Measurements from ENCODE around the gene RPN1.

The RPN1 gene

DNA sequence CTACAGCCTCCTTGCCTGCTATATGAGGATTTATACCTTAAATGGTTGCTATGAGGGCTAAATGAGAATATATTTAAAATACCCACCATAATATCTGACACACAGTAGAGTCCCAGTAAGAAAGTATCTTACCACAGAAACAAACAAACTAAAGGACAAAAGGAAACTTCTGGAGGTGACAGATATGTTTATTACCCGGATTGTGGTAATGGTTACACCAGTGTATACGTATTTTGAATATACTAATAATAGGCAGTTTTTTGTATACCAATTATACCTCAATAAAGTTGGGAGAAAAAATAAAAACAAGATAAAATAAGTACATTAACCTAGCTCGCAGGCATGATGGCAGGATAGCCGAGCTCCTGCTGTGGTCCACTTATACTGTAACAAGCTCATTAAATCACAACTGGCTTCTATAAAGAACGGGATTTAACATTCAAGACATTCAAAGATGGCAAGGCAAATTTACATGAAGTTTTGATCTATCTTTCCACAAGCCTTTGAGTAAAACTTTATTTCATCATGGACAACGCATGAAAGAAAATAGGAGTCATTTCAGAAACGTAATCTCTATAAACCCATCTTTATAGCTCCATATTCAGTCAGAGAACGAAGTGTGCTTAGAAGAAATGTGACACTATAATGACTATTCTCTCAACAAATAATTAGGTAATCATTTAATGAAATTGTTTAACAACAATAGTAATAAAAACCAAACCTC, 1.5 kb downstream of the RPN1 start:
- DNase-seq, result no peak

DNA sequence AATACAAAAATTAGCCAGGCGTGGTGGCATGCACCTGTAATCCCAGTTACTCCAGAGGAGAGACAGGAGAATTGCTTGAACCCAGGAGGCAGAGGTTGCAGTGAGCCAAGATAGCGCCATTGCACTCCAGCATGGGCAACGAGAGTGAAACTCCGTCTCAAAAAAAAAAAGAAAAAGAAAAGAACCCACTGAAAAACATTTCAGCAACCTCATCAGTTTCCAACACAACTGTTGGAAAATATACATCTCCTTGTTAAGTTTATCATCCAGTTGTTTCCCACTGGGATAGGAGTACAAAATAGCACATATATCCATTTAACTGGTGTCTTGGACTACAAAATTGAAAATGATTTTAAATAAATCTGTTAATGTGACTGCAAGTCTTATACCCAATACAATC, 2.2 kb downstream of the RPN1 start:
- DNase-seq, result no peak

DNA sequence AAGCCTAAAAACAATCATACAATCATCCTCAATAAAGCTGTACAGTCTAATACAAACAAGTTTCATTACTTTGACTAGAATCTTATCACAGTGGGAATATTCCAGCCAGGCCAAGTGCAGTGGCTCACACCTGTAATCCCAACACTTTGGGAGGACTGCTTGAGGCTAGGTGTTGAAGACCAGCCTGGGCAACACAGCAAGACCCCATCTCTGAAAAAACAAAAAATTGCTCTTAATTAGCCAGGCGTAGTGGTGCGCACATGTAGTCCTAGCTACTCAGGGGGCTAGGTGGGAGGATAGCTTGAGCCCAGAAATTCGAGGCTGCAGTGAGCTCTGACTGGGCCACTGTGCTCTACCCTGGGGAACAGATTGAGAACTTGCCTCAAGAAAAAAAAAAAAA, 3.3 kb downstream of the RPN1 start:
- no peak for DNase-seq

DNA sequence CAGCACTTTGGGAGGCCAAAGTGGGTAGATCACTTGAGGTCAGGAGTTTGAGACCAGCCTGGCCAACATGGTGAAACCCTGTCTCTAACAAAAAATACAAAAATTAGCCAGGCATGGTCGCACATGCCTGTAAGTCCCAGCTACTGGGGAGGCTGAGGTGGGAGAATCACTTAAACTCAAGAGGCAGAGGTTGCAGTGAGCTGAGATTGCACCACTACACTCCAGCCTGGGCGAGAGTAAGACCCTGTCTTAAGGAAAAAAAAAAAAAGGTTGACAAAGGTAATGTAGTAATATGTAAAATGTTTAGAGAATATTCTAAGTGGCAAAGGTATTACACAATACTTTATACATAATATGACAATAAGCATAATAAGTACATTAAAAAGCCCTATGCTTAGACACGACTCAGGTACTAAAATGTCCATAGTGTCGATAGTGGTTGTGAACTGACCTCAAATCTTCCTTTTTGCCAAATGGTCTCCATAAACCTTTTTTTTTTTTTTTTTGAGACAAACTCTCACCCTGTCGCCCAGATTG, 16.5 kb downstream of the RPN1 start:
- no peak for DNase-seq

DNA sequence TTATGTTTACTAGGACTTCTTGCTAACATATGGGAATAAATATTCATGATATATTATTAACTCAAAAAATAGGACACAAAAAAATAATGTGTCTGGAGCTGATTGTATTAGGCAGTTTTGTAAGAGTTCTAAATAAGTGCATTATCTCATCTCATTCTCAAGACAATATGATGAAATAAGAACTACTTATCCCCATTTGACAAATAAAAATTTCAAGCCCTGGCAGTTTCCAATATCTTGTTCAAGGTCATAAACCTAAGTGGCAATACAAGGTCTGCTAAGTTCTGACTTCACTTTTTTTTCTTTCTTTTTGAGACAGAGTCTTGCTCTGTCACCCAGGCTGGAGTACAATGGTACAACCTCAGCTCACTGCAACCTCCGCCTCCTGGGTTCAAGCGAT, 18.3 kb downstream of the RPN1 start:
- DNase-seq, result no peak

DNA sequence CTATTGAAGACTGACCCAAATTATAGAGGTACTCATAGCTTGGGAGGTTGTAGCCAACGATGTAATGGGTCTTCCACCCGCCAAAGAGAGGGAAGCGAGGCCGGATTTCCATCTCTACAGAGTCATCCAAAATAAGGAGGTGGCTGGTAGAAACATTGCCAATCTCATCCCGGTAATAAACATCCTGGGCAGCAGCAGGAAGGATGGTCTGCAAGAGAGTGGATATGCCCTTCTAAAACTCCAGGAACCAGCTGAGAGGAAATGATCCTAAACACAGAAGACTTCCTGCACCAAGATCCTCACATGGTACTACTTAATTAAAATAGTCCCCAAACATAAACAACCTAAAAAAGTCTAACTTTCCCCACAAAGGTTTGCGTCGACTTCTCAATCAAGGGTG, 20.7 kb downstream of the RPN1 start:
- DNase-seq, result no peak

DNA sequence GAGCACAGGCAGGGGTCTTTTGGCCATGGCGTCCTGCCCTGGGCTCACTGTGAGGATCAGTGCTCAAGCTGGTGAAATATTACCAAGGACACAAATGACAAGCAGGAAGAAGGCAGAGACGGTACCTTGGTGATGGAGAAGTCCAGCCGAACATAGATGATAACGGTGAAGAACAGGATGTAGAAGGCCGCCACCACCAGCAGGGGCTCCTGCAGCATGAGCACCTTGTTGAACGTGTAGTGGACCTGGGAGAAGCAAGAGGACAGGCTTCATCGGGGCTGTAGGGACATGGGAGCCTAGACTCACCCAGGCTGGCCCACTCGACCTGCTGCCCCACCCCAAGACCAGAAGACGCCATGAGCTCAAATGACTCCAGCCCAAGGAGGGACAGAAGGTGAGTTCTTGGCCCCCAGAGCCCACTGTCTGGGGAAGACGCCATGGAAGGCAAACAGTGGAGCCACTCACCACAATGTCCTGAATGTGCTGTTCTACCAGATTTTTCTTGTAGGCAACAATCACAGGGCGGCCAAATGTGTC, 25.1 kb downstream of the RPN1 start:
- DNase-seq, result no peak

DNA sequence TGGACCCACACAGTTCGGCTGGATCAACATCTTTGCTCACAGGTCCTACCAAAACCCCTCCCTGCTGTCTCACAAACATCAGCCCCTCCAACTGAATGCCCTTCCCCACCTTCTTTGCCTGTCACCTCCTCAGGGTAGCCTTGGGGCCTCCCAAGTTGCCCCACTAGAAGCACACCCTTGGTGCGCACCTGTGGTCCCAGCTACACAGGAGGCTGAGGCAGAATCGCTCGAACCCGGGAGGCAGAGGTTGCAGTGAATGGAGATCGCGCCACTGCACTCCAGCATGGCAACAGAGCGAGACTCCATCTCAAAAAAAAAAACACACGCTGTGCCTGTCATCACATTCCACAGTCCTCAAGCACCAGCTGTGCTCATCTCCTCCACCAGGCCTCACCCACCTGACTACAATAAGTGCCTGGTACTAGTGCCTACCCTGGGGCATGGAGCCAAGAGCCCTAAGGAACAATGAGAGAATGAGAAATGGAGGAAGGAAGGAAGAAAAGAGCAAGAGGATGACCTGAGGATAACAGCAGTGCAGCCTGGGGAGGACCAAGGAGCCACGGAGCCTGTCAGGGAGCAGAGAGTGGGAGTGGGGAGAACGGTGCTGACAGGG, 26.0 kb downstream of the RPN1 start:
- DNase-seq, result no peak

DNA sequence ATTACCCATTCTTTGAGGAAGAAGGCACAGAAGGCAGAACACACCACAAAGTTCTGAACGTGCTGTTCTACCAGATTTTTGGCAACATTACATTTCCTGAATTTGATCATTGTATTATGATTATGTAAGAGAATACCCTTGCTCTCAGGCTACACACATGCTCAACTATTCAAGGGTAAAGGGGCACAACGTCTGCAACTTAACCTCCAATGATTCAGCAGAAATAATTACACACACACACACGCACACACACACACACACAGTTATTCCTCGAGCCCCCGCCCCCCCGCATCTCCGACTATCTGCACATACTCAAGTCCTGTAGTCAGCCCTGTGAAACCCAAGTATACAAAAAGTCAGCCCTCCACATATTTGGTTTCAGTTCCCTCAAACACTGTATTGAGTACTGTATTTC, 26.8 kb downstream of the RPN1 start:
- no peak for DNase-seq

DNA sequence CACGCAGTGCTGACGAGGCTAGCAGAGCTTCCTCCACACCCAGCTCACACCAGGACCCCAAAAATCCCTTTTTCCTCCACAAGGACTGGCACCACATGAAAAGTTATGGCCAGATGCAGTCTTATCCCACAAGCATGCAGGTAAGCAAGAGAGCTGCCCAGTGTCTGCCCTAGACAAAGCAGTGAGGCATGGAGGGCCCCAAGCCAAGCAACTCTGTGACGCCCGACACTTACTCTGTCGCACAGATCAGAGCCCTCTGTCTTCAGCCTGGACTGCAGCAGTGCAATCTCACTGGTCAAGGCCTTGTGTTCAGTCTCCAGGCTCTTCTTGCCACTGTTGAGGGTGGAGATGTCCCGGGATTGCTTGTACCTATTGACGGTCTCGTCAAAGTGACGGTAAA, 28.7 kb downstream of the RPN1 start:
- no peak for DNase-seq

DNA sequence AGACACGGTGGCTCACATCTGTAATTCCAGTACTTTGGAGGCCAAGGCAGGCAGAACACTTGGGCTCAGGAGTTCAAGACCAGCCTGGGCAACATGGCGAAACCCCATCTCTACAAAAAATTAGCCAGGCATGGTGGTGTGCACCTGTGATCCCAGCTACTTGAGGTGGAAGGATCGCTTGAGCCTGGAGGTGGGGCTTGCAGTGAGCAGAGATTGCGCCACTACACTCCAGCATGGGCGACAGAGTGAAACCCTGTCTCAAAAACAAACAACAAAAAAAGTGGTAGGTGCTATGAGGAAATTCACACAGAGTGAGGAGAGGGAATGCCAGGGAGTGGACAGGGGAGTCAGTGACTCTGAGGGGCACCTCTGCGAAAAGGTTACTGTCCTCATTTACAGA, 29.4 kb downstream of the RPN1 start:
- DNase-seq, result no peak

DNA sequence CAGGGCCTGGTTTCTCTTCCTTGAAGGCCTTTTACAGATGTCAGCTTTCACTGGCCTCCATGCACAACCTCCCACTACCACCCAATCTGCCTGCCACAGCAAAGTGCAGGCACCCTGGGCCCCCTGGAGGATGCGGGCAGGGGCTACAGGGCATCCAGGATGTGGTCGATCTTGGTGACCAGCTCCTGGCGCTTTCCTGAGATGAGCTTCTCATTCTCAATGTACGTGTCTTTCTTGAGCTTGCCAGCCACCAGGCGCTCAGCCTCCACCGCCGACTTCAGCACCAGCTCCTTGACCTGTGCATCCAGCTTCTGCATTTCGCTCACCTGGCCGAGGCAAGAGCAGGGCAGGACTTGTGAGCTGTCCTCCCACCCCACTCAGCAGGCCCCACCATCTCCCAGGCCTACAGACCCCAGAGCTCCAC, 30.3 kb downstream of the RPN1 start:
- DNase-seq, result no peak

DNA sequence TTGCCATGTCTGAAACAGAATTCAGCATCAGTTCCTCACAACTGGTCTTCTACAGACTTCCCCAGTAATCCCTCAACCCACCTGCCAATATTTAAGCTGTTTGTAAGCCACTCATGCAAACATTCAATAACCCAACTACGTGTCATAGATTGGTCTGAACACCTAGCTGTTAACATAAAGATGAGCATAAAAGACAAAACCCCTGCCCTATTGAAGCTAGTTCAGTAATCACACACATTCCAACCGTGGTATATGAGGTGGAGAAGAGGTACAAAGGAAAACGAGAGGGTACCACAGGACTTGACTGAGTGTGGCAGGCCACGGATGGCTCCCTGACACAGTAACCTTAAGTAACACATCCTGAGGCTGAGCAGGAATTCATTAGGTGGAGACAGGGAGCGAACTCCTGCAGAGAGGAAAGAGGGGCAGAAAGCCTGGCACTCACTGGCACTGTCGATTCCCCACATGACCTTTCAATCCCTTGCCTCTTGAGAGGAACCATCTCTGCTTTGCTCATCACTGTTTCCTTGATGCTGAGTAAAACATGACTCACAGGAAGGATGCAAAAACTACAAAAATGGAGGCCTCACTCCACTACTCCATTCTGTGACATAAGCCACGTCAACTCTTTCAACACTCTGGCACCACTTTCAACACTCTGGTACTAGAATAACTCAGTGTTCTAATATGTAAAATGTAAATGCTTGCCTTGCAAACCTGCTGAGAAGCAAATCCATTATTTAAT, 31.3 kb downstream of the RPN1 start:
- no peak for DNase-seq

DNA sequence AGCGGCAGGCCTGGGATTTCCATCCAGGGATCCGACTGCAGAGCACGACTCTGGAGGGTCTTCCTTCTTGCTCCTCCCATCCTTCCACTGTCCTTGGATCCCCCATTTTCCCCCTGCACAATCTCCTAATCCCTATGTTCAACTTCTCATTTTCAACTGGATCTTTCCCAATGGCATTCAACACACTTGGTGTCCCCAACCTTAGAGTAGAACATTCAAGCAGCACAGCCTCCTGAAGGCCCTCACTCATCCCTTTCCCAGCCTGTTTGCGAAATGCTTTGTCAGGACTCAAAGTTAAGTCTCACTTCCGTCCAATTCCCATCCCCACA, 32.3 kb downstream of the RPN1 start:
- no peak for DNase-seq

DNA sequence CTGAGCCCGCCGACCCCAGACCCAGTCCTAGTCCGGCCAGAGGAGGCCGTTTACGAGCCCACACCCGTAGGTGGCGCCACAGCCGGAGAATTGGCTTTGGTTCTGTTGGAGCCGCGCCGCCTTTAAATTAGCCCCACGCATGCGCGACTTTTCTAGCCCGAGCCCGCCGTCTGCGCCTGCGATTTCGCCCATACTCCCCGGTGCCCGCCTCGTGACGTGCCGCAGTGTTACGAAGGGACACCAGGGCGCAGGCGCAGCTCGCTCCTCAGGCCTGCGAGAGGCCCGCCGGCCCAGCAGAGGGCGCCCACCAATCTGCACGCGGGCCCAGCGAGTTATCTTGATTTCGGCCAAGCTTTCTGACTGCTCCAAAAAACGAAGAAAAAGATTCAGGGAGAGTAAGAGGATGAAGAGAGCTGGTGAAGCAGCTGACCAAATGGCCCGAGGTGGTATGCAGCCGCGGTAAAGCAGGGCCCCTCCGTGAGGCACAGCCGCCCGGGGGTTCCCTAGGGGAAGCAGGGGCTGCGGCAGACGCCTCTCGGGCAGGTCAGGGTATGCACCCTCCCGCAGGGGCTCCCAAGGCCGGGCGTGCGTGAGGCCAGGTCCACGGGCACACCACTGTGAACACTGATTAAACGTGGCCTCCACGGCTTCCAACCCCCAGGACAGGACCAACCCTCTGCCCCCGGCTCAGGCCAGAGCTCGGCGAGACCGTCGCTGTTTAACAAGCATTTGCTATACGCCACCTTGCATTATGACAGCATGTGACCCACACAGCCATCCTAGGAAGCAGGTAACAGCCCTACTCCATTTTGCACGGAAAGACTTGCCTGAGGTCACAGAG, 32.8 kb downstream of the RPN1 start:
- DNase-seq, result peak; percentile 90

DNA sequence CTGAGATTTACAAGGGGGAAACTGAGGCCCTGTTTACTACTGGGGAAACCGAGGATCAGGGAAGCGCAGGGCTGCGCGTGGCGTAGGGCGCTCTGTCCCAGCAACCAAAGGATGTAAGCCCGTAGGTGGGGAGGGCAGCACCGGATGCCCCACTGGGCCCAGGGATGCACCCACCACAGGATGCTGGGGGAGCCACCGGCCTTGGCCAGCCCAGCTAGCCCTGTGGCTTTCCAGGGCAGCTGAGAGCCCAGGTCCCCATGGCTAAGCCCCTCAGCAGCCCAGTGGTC, 33.4 kb downstream of the RPN1 start:
- DNase-seq, result no peak

DNA sequence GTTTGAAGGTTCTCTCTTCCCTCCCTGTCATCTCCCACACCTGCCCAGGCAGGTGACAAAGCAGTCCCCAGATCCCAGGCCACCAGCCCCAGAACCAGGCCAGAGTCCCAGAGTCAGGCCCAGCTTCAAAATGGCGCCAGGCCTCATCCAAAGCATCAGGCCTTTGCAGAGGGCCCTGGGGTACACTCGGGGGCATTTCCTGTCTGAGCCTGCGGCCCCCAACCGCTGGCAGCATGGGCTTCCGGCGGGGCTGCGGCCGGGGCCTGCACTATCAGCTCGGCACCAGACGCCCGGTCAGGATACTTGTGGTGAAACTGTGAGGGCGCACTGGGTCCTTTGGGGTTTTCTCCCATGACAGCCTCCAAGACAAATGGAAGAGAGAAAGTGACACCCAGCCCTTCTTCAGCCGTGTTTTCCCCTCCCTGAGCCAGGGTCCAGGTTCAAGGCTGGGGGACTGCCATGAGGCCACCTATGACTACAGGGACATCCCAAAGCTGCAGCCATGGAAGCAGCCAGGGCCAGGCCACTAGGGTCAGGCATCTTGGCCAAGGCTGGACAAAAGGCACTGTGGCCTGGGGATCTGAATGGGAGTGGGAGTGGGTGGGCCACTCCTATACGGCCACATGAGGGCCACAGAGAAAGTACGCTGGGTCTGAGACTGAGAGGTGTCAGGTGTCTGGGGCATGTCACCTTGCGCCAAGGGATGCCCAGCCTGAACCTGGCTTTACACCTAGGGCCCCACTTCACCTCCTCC, 33.9 kb downstream of the RPN1 start:
- DNase-seq, result no peak

DNA sequence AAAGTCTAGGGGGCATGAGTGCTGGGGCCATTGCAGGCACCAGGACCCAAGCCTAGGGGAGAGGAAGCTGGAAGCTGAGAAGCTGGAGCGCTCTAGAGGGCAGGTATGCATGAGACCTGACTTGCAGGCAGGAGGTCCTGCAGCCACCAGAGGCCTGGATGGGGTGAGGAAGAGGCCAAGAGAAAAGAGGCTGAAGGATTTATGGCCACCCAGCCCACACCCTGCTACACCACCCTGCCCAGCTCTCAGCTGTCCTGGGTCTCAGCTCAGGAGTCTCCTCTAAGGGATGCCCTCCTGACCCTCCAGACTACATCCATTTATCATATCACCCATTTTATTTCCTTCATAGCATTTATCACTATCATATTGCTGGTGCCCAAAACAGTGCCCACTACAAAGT, 36.5 kb downstream of the RPN1 start:
- DNase-seq, result no peak

DNA sequence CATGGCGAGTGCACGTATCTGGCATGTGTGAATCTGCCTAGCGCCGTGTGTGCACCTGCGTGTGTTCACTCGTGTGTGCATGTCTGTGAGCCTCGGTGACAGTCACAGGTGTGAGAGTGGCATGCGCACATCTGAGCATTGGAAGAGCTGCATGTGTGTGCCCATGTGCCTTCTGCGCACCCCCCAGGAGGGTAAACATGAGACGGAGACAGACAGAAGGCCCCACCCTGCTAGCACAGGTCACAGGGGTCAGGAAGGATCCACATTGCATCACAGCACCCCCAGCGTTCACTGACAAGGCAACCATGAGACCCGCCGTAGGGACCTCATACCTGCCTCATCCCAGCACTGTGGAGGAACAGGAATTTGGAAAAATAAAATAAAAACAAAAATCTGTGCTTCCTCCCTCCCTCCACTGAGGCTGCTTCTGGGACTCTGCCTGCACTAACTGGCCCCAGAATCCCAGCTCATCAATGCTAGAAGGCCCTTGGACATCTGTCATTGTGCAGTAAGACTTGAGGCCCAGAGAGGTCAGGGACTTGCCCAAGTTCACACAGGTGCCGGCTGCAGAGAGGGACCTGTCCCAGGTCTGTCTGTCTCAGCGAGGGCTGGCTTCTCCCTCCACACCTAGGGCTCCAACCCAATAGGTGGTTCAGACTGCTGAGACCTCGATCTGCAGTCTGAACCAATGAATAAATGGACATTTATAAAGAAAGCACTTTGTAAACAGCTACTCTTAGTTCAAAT, 37.4 kb downstream of the RPN1 start:
- DNase-seq, result no peak

DNA sequence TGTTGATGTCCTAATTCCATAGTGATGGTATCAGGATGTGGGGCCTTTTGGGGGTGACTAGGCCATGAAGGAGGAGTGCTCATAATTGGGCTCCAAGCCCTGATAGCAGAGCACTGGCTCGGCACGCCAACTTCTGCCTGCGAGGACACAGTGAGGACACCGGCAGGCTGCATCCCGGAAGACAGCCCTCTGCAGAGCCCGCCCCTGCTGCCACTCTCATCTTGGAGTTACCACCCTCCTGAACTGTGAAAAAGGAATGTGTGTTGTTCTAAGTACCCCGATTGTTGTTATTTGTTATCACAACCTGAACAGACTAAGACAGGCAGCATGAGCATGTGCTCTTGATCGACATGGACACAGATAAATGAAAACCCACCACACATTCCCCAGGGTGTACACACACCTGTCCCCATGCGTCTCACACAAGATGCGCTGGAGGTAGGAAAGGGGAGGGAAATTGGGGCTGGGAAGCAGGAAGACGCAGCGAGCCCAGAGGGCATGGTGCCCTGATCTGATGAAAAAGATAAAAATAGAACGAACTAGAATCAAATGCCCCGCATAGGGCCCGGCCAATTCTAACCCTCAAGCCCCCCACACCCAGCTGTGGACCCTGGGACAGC, 40.1 kb downstream of the RPN1 start:
- no peak for DNase-seq

DNA sequence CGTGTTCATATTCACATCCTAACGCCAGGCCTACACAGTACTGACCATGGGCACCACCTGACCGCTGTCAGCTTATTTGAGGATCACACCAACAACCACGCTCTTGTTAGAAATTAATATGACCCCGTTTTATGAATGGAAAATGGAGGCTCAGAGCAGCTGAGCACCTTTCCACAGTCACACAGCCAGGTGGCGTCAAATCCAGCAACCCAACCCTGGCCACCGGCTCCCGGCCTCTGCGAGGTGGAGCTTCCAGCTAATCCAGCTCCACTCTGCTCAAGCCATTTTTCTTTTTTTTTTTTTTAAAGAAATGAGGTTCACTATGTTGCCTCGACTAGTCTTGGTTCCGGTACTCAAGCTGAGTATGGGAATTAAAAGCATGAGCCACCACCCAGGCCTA, 41.3 kb downstream of the RPN1 start:
- DNase-seq, result no peak
